ENCODE data around the gene CYP4F11. TPM values are rescaled to one million over a fixed set of nuclear protein-coding genes. Genes with fewer than 3 reads are reported as not detected.
"Not testable (repeated sequence)": the region's sequence is repeated elsewhere in the genome, so short reads cannot be mapped to it uniquely, and the experiment has no call there.

The CYP4F11 gene, protein sequence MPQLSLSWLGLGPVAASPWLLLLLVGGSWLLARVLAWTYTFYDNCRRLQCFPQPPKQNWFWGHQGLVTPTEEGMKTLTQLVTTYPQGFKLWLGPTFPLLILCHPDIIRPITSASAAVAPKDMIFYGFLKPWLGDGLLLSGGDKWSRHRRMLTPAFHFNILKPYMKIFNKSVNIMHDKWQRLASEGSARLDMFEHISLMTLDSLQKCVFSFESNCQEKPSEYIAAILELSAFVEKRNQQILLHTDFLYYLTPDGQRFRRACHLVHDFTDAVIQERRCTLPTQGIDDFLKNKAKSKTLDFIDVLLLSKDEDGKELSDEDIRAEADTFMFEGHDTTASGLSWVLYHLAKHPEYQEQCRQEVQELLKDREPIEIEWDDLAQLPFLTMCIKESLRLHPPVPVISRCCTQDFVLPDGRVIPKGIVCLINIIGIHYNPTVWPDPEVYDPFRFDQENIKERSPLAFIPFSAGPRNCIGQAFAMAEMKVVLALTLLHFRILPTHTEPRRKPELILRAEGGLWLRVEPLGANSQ
- total RNA-seq (2014; rRNA removed; shearing (Covaris generic)), result 0.72 and 0.79 TPM in 2 replicates
- 0.75 and 1.0 TPM in 2 replicates for polyA plus RNA-seq (2015; cell fraction: cytosol; rRNA removed)
- polyA plus RNA-seq (2015; cell fraction: nucleus; rRNA removed), result 1.9 and 3.3 TPM in 2 replicates

DNA sequence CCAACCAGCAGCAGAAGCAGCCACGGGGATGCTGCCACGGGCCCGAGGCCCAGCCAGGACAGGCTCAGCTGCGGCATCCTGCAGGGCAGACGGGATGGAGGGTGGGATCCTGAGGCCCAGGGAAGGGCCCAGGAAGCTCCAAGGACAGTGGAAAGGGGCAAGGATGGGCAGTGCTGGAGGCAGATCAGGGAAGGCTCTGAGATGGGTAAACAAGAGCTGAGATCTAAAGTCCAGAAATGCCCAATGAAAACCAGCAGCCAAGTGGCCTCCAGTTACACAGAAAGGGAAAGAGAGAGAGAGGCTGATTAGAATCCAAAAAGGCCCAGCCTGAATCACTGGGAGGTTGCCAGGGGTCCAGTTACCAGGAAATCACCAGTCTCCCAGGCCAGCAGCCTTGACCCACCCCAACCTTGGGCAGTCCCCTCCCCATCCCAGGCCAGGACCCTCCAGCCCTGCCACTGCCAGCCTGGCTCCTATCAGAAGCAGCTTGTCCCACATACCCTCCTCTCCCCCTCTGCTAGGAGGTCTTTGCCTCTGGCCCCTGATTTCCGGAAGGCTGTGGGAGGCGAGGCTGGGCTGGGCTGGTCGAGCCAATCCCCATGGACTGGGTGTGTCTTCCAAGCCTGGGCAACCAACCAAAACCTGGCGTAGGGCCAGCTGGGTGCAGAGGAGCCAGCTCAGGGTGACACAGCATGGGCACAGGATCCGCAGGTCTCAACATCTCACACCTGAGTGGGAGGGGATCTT is at the start of gene CYP4F11:
Gene CYP4F11, minus strand, starts transcription at position 198 of the 747 bp plus-strand sequence. Its CDS starts 121 bp downstream, at position 77.
- DNase-seq (ENCODE audit: low read depth, low spot score), result peak; percentile 38
- in situ Hi-C loops (cut with HindIII; ENCODE audit: low pct_unique_long_range_greater_than_20kb, low sequenced_read_pairs), result no loop called here

DNA sequence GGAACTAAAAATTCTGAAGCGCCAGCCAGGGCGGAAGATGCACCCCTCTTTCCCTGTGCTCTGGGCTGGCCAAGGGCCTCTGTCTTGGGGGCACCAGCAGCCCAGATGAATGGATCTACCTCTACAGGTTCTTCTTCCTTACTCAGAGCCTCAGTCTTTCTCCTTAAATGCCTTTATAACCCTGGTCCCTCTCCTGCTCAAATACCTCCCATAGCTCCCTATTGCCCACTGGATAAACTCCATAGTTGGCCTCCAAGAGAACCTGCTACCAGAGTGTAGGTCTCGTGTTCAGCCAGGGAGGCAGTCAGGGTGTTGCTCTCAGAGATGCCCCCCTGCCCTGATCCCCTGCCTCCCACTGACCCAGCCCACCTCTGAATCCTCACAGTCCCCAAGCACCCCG is 45.0 kb upstream of the CYP4F11 start:
- in situ Hi-C loops (cut with HindIII; ENCODE audit: low pct_unique_long_range_greater_than_20kb, low sequenced_read_pairs), result no loop called here
- no peak for DNase-seq (ENCODE audit: low read depth, low spot score)

DNA sequence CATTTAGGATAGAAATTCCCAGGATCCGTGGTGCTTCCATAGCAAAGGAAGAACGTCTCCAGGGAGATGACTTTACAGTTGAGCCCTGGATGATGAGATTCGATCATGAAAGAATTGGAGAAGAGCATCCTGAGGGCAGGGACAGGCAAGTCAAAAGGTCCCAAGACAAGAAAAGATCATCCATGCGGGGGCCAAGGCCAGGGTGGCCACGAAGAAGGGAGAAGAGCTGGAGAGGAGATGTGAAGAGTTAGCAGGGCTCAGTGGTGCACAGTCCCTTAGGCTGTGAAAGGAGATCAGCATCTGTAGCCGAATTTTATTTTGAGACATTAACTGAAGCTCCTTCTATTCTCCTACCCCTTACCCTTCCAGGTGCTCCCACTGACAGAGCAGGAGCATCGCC is 43.4 kb upstream of the CYP4F11 start:
- in situ Hi-C loops (cut with HindIII; ENCODE audit: low pct_unique_long_range_greater_than_20kb, low sequenced_read_pairs), result no loop called here
- DNase-seq (ENCODE audit: low read depth, low spot score), result no peak

DNA sequence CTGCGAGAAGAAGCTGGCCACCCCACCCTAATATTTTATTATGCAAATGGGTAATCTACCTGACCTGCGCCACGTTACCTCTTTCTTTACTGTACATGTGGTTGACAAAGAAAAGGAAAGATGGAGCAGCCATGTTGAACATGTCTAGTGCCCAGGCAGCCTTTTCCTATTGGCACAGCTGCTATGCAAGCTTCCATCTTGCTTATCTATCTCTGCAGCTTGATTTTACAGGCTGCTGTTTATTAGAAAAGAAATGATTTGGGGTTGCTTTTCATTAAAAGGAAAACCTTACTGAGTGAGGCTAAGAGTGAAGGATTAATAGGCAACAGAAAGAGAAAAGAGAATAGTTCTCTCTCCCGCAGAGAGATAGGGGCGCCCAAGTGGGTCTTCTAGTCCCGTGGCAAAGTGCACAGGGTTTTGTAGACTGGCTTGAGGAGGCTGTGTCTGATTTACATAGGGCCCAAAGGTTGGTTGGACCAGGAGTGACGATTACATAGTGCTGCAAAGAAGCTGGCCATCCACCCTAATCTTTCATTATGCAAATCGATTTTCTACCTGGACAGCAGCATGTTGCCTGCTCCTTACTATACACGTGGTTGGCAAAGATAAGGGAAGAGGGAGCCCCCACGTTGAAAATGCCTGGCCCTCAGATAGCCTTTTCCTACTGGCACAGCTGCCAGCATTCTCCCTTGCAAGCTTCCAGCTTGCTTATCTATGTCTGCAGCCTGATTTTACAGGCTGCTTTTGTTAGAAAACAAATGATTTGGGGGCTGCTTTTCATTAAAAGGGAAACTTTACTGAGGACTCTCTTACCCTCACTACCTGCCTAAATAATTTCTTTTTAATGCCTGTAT is 42.7 kb upstream of the CYP4F11 start:
- in situ Hi-C loops (cut with HindIII; ENCODE audit: low pct_unique_long_range_greater_than_20kb, low sequenced_read_pairs), result no loop called here
- DNase-seq (ENCODE audit: low read depth, low spot score), result no peak

DNA sequence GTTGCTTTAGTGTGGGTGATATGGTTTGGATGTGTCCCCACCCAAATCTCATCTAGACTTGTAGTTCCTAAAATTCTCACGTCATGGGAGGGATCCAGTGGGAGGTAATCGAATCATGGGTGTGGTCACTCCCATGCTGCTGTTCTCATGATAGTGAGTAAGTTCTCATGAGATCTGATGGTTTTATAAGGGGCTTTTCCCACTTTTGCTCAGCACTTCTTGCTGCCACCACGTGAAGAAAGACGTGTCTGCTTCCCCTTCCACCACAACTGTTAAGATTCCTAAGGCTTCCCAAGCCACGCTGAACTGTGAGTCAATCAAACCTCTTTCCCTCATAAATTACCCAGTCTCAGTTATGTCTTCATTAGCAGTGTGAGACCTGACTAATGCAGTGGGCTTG is 40.5 kb upstream of the CYP4F11 start:
- DNase-seq (ENCODE audit: low read depth, low spot score), result no peak
- in situ Hi-C loops (cut with HindIII; ENCODE audit: low pct_unique_long_range_greater_than_20kb, low sequenced_read_pairs), result no loop called here

DNA sequence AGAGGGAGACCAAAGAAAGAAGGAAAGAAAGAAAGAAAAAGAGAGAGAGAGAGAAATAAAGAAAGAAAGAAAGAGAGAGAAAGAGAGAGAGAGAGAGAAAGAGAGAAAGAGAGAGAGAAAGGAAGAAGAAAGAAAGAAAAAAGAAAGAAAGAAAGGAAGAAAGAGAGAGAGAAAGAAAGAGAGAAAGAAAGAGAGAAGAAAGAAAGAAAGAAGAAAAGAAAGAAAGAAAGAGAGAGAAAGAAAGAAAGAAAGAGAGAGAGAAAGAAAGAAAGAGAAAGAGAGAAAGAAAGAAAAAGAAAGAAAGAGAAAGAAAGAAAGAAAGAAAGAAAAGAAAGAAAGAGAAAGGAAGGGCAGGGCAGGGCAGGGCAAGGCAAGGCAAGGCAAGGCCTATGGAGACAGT is 37.7 kb upstream of the CYP4F11 start:
- DNase-seq (ENCODE audit: low read depth, low spot score); in situ Hi-C loops (cut with HindIII; ENCODE audit: low pct_unique_long_range_greater_than_20kb, low sequenced_read_pairs): not testable (repeated sequence)

DNA sequence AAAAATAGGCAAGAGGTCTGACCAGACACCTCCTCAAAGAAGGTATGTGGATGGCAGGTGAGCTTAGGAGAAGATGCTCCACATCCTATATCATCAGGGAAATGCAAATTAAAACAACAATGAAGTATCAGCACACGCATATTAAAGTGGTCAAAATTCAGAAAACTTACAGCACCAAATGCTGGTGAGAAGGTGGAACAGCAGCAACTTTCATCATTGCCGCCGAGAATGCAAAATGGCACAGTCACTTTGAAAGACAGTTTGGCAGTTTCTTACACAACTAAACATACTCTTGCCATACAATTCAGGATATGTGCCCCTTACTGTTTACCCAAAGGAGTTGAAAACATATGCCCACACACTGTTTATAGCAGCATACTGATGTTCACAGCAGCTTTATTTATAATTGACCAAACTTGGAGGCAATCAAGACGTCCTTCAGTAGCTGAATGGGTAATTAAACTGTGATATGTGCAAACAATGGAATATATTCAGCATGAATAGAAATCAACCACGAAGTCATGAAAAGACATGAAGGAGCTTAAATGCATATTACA is 37.0 kb upstream of the CYP4F11 start:
- in situ Hi-C loops (cut with HindIII; ENCODE audit: low pct_unique_long_range_greater_than_20kb, low sequenced_read_pairs), result no loop called here
- DNase-seq (ENCODE audit: low read depth, low spot score), result no peak

DNA sequence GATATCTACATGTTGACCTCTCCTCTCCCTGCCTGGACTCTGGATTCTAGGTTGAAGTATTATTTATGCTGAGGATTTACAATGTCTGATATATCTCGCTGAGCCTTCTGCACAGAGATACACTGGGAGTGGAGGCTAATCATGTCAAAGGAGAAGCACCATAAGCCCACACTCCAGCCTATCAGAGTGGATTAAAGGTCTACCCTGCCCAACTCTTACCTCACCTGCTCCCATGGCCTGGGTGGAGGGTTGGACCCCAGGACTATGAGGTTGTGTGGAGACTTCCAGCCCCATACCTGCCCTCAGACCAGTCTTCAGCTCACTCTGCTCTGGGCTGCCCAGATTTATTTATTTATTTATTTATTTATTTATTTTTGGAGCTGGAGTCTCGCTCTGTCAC is 29.9 kb upstream of the CYP4F11 start:
- in situ Hi-C loops (cut with HindIII; ENCODE audit: low pct_unique_long_range_greater_than_20kb, low sequenced_read_pairs), result no loop called here
- no peak for DNase-seq (ENCODE audit: low read depth, low spot score)

DNA sequence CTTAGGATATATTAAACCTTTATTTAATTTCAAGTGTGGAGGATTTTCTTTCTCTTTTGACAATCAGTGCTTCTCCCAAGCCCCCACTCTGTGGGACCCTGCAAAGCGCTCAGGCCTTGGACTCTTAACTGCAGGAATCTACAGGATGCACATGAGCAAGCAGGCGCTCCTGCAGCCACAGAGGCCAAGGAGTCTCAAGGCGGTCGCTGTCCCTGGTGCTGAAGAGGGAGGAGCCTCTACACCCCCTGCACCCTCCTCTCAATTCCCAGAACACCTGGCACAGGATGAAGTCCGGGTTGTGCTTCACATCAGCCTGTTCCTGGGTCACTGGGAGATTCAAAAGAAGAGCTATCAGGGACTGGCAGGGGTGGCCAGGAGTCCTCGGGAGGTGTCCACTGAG is 28.0 kb upstream of the CYP4F11 start:
- no peak for DNase-seq (ENCODE audit: low read depth, low spot score)
- in situ Hi-C loops (cut with HindIII; ENCODE audit: low pct_unique_long_range_greater_than_20kb, low sequenced_read_pairs), result no loop called here

DNA sequence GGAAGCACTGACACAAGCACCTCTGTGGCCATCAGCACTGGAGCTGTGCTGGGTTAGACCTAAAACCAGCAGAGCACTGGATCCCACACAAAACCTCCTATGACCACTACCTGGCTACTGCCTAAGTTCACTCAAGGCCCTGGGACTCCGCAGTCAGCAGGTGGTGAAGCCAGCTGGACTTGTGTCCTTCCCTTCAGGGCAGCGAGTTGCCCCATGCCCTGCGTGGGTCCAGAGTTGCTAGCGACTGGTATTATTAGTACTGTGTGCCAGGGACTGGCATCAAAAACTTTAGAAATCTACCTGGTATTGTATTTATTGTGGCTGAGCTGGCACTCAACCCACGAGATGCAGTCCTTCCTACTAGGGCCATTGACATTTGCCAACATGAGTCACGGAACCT is 20.5 kb upstream of the CYP4F11 start:
- in situ Hi-C loops (cut with HindIII; ENCODE audit: low pct_unique_long_range_greater_than_20kb, low sequenced_read_pairs), result no loop called here
- DNase-seq (ENCODE audit: low read depth, low spot score), result no peak

DNA sequence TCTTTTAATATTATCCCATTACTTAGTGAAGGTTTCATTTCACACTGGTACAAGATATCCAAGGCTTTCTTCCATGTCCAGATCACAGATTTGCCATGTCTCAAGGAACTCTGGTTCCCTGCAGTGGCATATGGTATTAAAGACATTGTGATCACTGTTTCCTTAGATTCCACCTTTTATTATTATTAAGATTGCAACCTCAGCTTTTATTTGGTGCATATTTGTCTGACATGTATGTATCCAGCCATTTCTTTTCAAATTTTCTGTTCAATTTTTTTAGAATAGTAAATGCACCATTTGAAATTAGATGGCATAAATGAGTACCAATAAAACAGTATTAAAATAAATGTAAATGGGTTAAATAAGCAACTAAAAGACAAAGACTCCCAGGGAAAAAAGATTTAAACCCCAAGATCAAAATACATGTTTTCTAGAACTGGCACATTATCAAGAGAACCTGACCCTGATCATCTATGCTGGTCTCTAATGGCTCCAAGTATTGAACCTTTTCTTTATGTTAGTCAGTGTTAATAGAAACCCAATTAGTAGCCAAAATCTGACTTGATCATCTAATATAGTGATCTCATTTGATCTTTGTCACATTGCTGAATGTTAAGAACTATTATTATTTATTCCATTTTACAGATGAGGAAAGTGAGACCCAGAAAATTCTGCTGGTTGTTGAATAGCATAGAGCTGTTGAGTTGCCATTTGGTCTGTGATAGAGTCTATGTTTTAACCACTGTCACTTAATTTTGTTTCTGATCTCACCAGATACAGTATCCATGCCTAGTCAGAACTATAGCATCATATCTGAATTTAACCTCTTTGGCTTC is 14.1 kb upstream of the CYP4F11 start, which contains the start of gene OR10H4:
Gene OR10H4, plus strand, starts transcription at position 786 of the 836 bp plus-strand sequence. Its CDS starts 0 bp downstream, at position 786.
- no peak for DNase-seq (ENCODE audit: low read depth, low spot score)
- in situ Hi-C loops (cut with HindIII; ENCODE audit: low pct_unique_long_range_greater_than_20kb, low sequenced_read_pairs), result no loop called here

DNA sequence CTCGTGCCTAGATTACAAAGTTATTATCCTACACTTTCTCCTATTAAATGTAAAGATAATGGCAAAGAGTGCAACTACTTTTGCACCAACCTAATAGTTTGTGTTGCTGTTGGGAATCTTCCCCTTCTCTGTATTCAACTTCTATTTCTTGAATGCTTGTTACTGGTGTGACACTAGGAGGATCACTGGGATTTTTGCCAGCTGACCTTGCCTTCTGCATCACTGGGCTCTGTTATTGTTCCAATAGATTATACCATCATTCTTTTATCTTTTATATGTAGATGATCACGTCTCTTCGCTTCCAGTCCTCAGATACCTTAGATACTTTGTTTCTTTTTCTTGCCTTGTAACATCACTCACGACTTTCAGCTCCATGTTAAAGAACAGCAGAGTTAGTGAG is 11.0 kb upstream of the CYP4F11 start:
- in situ Hi-C loops (cut with HindIII; ENCODE audit: low pct_unique_long_range_greater_than_20kb, low sequenced_read_pairs), result no loop called here
- no peak for DNase-seq (ENCODE audit: low read depth, low spot score)

DNA sequence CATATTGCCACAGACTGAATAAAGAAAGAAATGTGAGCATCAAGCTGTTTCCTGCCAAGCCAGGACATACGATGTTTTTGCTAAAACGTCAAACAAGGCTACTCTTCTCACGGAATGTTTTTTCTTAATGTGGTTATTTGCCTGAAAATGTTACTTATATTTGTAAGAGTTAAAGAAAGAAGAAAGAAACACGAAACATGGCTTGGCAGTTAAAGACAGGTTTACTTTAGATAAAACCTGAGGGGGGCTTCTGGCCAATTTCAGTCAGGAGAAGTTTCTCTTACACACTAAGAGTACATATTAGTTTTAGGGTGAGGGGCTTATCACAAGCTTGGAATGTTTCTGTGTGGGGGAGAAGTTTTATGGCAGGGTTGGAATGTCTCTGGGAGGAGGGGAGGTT is 10.1 kb upstream of the CYP4F11 start:
- in situ Hi-C loops (cut with HindIII; ENCODE audit: low pct_unique_long_range_greater_than_20kb, low sequenced_read_pairs), result no loop called here
- no peak for DNase-seq (ENCODE audit: low read depth, low spot score)

DNA sequence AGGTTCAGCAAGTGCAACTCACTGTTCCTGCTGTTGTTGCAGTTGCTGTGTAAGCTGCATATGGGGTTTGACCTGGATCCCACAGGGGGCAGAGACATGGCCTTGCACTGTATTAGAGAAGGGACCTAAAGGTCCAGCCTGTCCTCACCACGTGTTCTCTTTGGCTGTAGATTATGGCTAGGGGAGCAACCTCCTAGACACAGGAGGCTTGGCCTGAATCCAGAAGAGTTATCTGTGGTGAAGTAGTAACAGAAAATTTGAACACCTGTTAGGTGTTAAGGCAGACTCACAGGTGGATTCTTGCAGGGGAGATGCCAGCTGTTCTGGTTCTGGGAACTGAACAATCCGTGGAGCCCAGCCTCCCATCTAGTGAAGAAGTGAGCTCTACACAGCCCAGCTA is 3.4 kb upstream of the CYP4F11 start:
- in situ Hi-C loops (cut with HindIII; ENCODE audit: low pct_unique_long_range_greater_than_20kb, low sequenced_read_pairs), result no loop called here
- no peak for DNase-seq (ENCODE audit: low read depth, low spot score)

DNA sequence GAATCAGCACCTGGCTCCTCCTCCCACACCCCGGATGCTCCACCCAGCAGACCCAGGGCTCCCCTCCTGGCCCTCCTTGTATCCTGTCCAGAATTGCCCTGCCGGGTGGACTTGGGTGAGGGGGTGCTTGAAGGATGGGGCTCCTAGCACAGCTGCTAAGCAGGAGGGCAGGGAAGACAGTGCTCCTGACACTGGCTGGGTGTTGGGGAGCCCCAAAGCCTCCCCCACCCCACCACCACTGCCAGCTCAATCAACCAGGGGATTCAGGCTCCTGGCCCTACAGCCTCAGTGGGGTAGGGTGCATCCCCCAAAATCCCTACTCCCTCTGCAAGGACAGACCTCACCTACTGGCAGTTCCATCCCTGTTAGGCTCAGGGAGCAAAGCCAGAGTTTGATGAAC is 2.6 kb upstream of the CYP4F11 start:
- no peak for DNase-seq (ENCODE audit: low read depth, low spot score)
- in situ Hi-C loops (cut with HindIII; ENCODE audit: low pct_unique_long_range_greater_than_20kb, low sequenced_read_pairs), result no loop called here

DNA sequence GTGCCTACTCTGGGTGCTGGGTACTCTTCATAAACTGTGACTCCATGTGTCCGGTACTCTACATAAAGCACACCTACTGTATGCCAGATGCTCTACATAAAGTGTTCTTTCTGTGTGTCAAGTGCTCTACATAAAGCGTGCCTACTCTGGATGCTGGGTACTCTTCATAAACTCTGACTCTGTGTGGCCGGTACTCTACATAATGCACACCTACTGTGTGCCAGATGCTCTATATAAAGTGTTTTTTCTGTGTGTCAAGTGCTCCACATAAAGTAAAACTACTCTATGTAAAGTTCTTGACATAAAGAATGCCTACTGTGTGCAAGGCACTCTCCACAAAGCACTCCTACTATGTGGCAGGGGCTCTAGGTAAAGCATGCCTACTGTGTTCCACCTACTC is 1.8 kb upstream of the CYP4F11 start:
- no peak for DNase-seq (ENCODE audit: low read depth, low spot score)
- in situ Hi-C loops (cut with HindIII; ENCODE audit: low pct_unique_long_range_greater_than_20kb, low sequenced_read_pairs), result no loop called here

All from SK-MEL-5 (cell line).